T-helper 22 cell (primary cell): Measurements from ENCODE around the gene RIN3.
"Not testable (repeated sequence)": the region's sequence is repeated elsewhere in the genome, so short reads cannot be mapped to it uniquely, and the experiment has no call there.

ENCODE experiments used
- DNase-seq: peaks from one replicate; pipeline ENCODE4 v3.0.0-alpha.2; 2020; ENCODE audit warnings: low read depth

The RIN3 gene

GRCh38 chr14:92673601-92674150 lies 160.1 kb downstream of the RIN3 start:
- DNase-seq, result no peak

- no peak for DNase-seq
These were observed 161.8 kb downstream of the RIN3 start for GRCh38 chr14:92675421-92675820.

GRCh38 chr14:92675976-92676375 lies 162.4 kb downstream of the RIN3 start:
- no peak for DNase-seq

- no peak for DNase-seq
These were observed 163.0 kb downstream of the RIN3 start for GRCh38 chr14:92676403-92677086.

GRCh38 chr14:92677087-92677668 lies 163.6 kb downstream of the RIN3 start:
- no peak for DNase-seq

GRCh38 chr14:92677955-92678354 lies 164.4 kb downstream of the RIN3 start:
- DNase-seq, result no peak

GRCh38 chr14:92678766-92679165 lies 165.2 kb downstream of the RIN3 start:
- no peak for DNase-seq

GRCh38 chr14:92679246-92679645 lies 165.7 kb downstream of the RIN3 start:
- DNase-seq, result no peak

GRCh38 chr14:92680330-92680729 lies 166.7 kb downstream of the RIN3 start:
- DNase-seq, result not testable (repeated sequence)

- DNase-seq, result peak; percentile 36
These were observed 167.4 kb downstream of the RIN3 start for GRCh38 chr14:92680781-92681650.

- DNase-seq, result no peak
These were observed 169.5 kb downstream of the RIN3 start for GRCh38 chr14:92683041-92683440.

- no peak for DNase-seq
These were observed 171.4 kb downstream of the RIN3 start for GRCh38 chr14:92684801-92685560.

- no peak for DNase-seq
These were observed 172.3 kb downstream of the RIN3 start for GRCh38 chr14:92685784-92686355.

- no peak for DNase-seq
These were observed 172.9 kb downstream of the RIN3 start for GRCh38 chr14:92686411-92686899.

- DNase-seq, result peak; percentile 35
These were observed 173.4 kb downstream of the RIN3 start for GRCh38 chr14:92686900-92687427.

GRCh38 chr14:92687681-92688433 lies 174.3 kb downstream of the RIN3 start:
- DNase-seq, result no peak

- no peak for DNase-seq
These were observed 175.1 kb downstream of the RIN3 start for GRCh38 chr14:92688434-92689375.

GRCh38 chr14:92690171-92691011 lies 176.8 kb downstream of the RIN3 start:
- DNase-seq, result no peak
